ENCODE measurements around the gene PTPRN2.

PTPRN2 gene

GRCh38 chr7:158102897-158103296 lies 484.7 kb downstream of the PTPRN2 start:
- no peak for FAIRE-seq

- FAIRE-seq = no peak
These were observed 485.7 kb downstream of the PTPRN2 start for GRCh38 chr7:158101821-158102450.

- FAIRE-seq = no peak
These were observed 489.2 kb downstream of the PTPRN2 start for GRCh38 chr7:158098125-158099030.

- no peak for FAIRE-seq
These were observed 490.0 kb downstream of the PTPRN2 start for GRCh38 chr7:158097453-158098124.

GRCh38 chr7:158097106-158097452 lies 490.5 kb downstream of the PTPRN2 start:
- FAIRE-seq = no peak

GRCh38 chr7:158096582-158096981 lies 491.0 kb downstream of the PTPRN2 start:
- no peak for FAIRE-seq

GRCh38 chr7:158094671-158095226 lies 492.9 kb downstream of the PTPRN2 start:
- FAIRE-seq = no peak

- no peak for FAIRE-seq
These were observed 493.6 kb downstream of the PTPRN2 start for GRCh38 chr7:158094046-158094445.

- FAIRE-seq = no peak
These were observed 494.3 kb downstream of the PTPRN2 start for GRCh38 chr7:158093156-158093796.

GRCh38 chr7:158087196-158087595 lies 500.4 kb downstream of the PTPRN2 start:
- FAIRE-seq = no peak

- no peak for FAIRE-seq
These were observed 501.6 kb downstream of the PTPRN2 start for GRCh38 chr7:158085741-158086695.

GRCh38 chr7:158084555-158084954 lies 503.1 kb downstream of the PTPRN2 start:
- no peak for FAIRE-seq

- no peak for FAIRE-seq
These were observed 503.9 kb downstream of the PTPRN2 start for GRCh38 chr7:158083526-158084310.

- FAIRE-seq = no peak
These were observed 504.9 kb downstream of the PTPRN2 start for GRCh38 chr7:158082761-158083160.

- no peak for FAIRE-seq
These were observed 506.7 kb downstream of the PTPRN2 start for GRCh38 chr7:158080899-158081445.

GRCh38 chr7:158077934-158078910 lies 509.4 kb downstream of the PTPRN2 start:
- no peak for FAIRE-seq

GRCh38 chr7:158077151-158077840 lies 510.3 kb downstream of the PTPRN2 start:
- no peak for FAIRE-seq

GRCh38 chr7:158076656-158077055 lies 511.0 kb downstream of the PTPRN2 start:
- no peak for FAIRE-seq

GRCh38 chr7:158076215-158076614 lies 511.4 kb downstream of the PTPRN2 start:
- no peak for FAIRE-seq

Data from islet of Langerhans (tissue), 1 donor.